Activated CD4-positive, alpha-beta memory T cell treated with anti-CD3 and anti-CD28 coated beads for 36 hours (primary cell): ENCODE data around the gene ST6GALNAC3. TPM values are rescaled to one million over a fixed set of nuclear protein-coding genes. Genes with fewer than 3 reads are reported as not detected.

Experiments used
- CTCF ChIA-PET: fragments of 350-600 bp; sonication (Branson Sonifier 250); formaldehyde crosslinking; loops from one replicate; lab custom pipeline; 2021; ENCODE audit warnings: antibody characterized with exemption, inconsistent platforms; lab: Charles Lee
- POLR2A ChIA-PET: fragments of 350-600 bp; sonication (Branson Sonifier 250); formaldehyde crosslinking; loops from one replicate; lab custom pipeline; 2021; ENCODE audit warnings: antibody characterized with exemption; lab: Charles Lee
- DNase-seq: peaks from one replicate; pipeline ENCODE4 v3.0.0-alpha.2; 2020
- H3K27ac Mint-ChIP-seq: one replicate; pipeline ENCODE4 v1.8.0; 2021; ENCODE audit warnings: mixed read lengths
- H3K27me3 Mint-ChIP-seq: one replicate; pipeline ENCODE4 v1.8.0; 2021; ENCODE audit warnings: mixed read lengths
- H3K36me3 Mint-ChIP-seq: one replicate; pipeline ENCODE4 v1.8.0; 2021; ENCODE audit warnings: mixed read lengths
- H3K4me1 Mint-ChIP-seq: one replicate; pipeline ENCODE4 v1.8.0; 2021; ENCODE audit warnings: low read depth, mixed read lengths
- H3K4me3 Mint-ChIP-seq: one replicate; pipeline ENCODE4 v1.8.0; 2021; ENCODE audit warnings: mild to moderate bottlenecking, mixed read lengths
- H3K9me3 Mint-ChIP-seq: one replicate; pipeline ENCODE4 v1.8.0; 2021; ENCODE audit warnings: mixed read lengths
- intact Hi-C: fragments of 100-400 bp; cut with micrococcal nuclease; formaldehyde crosslinking; loops from one replicate; pipeline ENCODE4 v1.15.1; 2023
- total RNA-seq, 2 experiments: library from RNA; stranded (reverse); gene quantifications; one replicate each; pipeline ENCODE4 v1.2.3, GENCODE V29; 2021

Gene ST6GALNAC3
- total RNA-seq, 2 experiments from 2014 or later = 0.26 to 0.41 TPM

GRCh38 chr1:76219366-76219818, 144.8 kb downstream of the ST6GALNAC3 start:
- no peak overlapping the region for H3K27ac Mint-ChIP-seq
- peaks cover 5% of the 10 kb centered on the region for H3K4me1 Mint-ChIP-seq
- POLR2A ChIA-PET = no interaction called here
- intact Hi-C loops = no loop called here
- CTCF ChIA-PET = no interaction called here
- peaks cover 3% of the 10 kb centered on the region for H3K27me3 Mint-ChIP-seq
- no peaks in the 10 kb centered on the region for H3K36me3 Mint-ChIP-seq
- H3K9me3 Mint-ChIP-seq = no peaks in the 10 kb centered on the region
- H3K4me3 Mint-ChIP-seq = no peak overlapping the region
- peak; percentile 13 for DNase-seq

- Mint-ChIP-seq H3K9me3 (no peaks in the 10 kb centered on the region), H3K27ac (no peak overlapping the region), H3K4me1 (peaks cover under 1% of the 10 kb centered on the region), H3K4me3 (no peak overlapping the region), H3K27me3 (no peaks in the 10 kb centered on the region), H3K36me3 (no peaks in the 10 kb centered on the region)
- ChIA-PET POLR2A (no interaction called here), CTCF (no interaction called here)
- intact Hi-C loops = no loop called here
- no peak for DNase-seq
Measured at GRCh38 chr1:76224752-76225151, 150.2 kb downstream of the ST6GALNAC3 start.

- no peaks in the 10 kb centered on the region for H3K4me1 Mint-ChIP-seq
- H3K9me3 Mint-ChIP-seq = no peaks in the 10 kb centered on the region
- ChIA-PET POLR2A (interaction anchor here (0.7 kb wide), 1 partner anchor 29 kb away, joined by 3 read pairs; no protein-coding TSS in a partner anchor), CTCF (no interaction called here)
- intact Hi-C loops = no loop called here
- no peaks in the 10 kb centered on the region for H3K27me3 Mint-ChIP-seq
- H3K36me3 Mint-ChIP-seq = no peaks in the 10 kb centered on the region
- DNase-seq = no peak
- no peak overlapping the region for H3K4me3 Mint-ChIP-seq
- H3K27ac Mint-ChIP-seq = no peak overlapping the region
Measured at GRCh38 chr1:76225526-76225925, 151.0 kb downstream of the ST6GALNAC3 start.

- H3K4me1 Mint-ChIP-seq = no peaks in the 10 kb centered on the region
- DNase-seq = no peak
- intact Hi-C loops = no loop called here
- H3K9me3 Mint-ChIP-seq = no peaks in the 10 kb centered on the region
- H3K27ac Mint-ChIP-seq = no peak overlapping the region
- no peaks in the 10 kb centered on the region for H3K27me3 Mint-ChIP-seq
- ChIA-PET CTCF (no interaction called here), POLR2A (no interaction called here)
- H3K36me3 Mint-ChIP-seq = no peaks in the 10 kb centered on the region
- no peak overlapping the region for H3K4me3 Mint-ChIP-seq
Measured at GRCh38 chr1:76227621-76228020, 153.1 kb downstream of the ST6GALNAC3 start.

- ChIA-PET CTCF (no interaction called here), POLR2A (no interaction called here)
- no peaks in the 10 kb centered on the region for H3K36me3 Mint-ChIP-seq
- DNase-seq = no peak
- no peaks in the 10 kb centered on the region for H3K4me1 Mint-ChIP-seq
- H3K27ac Mint-ChIP-seq = no peak overlapping the region
- no peaks in the 10 kb centered on the region for H3K27me3 Mint-ChIP-seq
- H3K4me3 Mint-ChIP-seq = no peak overlapping the region
- no peaks in the 10 kb centered on the region for H3K9me3 Mint-ChIP-seq
- intact Hi-C loops = no loop called here
Measured at GRCh38 chr1:76229279-76230005, 154.9 kb downstream of the ST6GALNAC3 start.

- no peaks in the 10 kb centered on the region for H3K9me3 Mint-ChIP-seq
- H3K36me3 Mint-ChIP-seq = no peaks in the 10 kb centered on the region
- H3K4me3 Mint-ChIP-seq = no peak overlapping the region
- intact Hi-C loops = no loop called here
- no peak overlapping the region for H3K27ac Mint-ChIP-seq
- no peaks in the 10 kb centered on the region for H3K27me3 Mint-ChIP-seq
- H3K4me1 Mint-ChIP-seq = no peaks in the 10 kb centered on the region
- ChIA-PET CTCF (no interaction called here), POLR2A (no interaction called here)
- no peak for DNase-seq
Measured at GRCh38 chr1:76230842-76231281, 156.3 kb downstream of the ST6GALNAC3 start.

- Mint-ChIP-seq H3K27me3 (no peaks in the 10 kb centered on the region), H3K36me3 (no peaks in the 10 kb centered on the region), H3K4me1 (no peaks in the 10 kb centered on the region), H3K27ac (no peak overlapping the region), H3K4me3 (no peak overlapping the region), H3K9me3 (no peaks in the 10 kb centered on the region)
- ChIA-PET CTCF (no interaction called here), POLR2A (no interaction called here)
- intact Hi-C loops = no loop called here
- DNase-seq = no peak
Measured at GRCh38 chr1:76231320-76231719, 156.8 kb downstream of the ST6GALNAC3 start.

GRCh38 chr1:76232666-76233065, 158.1 kb downstream of the ST6GALNAC3 start:
- H3K27me3 Mint-ChIP-seq = no peaks in the 10 kb centered on the region
- no peak overlapping the region for H3K27ac Mint-ChIP-seq
- no peaks in the 10 kb centered on the region for H3K9me3 Mint-ChIP-seq
- no peaks in the 10 kb centered on the region for H3K36me3 Mint-ChIP-seq
- no peak for DNase-seq
- H3K4me1 Mint-ChIP-seq = no peaks in the 10 kb centered on the region
- CTCF ChIA-PET = no interaction called here
- no peak overlapping the region for H3K4me3 Mint-ChIP-seq
- intact Hi-C loops = no loop called here
- POLR2A ChIA-PET = no interaction called here

- CTCF ChIA-PET = no interaction called here
Measured at GRCh38 chr1:76234061-76234460, 159.5 kb downstream of the ST6GALNAC3 start.

GRCh38 chr1:76237211-76237610, 162.7 kb downstream of the ST6GALNAC3 start:
- no peaks in the 10 kb centered on the region for H3K9me3 Mint-ChIP-seq
- ChIA-PET CTCF (no interaction called here), POLR2A (no interaction called here)
- no peak for DNase-seq
- no peaks in the 10 kb centered on the region for H3K27me3 Mint-ChIP-seq
- H3K27ac Mint-ChIP-seq = no peak overlapping the region
- H3K4me1 Mint-ChIP-seq = no peaks in the 10 kb centered on the region
- intact Hi-C loops = no loop called here
- no peak overlapping the region for H3K4me3 Mint-ChIP-seq
- no peaks in the 10 kb centered on the region for H3K36me3 Mint-ChIP-seq

More at GRCh38 chr1:76234061-76234460, 159.5 kb downstream of the ST6GALNAC3 start:
- Mint-ChIP-seq H3K9me3 (no peaks in the 10 kb centered on the region), H3K36me3 (no peaks in the 10 kb centered on the region), H3K4me3 (no peak overlapping the region), H3K4me1 (no peaks in the 10 kb centered on the region), H3K27ac (no peak overlapping the region), H3K27me3 (no peaks in the 10 kb centered on the region)
- POLR2A ChIA-PET = no interaction called here
- intact Hi-C loops = no loop called here
- DNase-seq = no peak

- no peaks in the 10 kb centered on the region for H3K4me1 Mint-ChIP-seq
- no peak overlapping the region for H3K27ac Mint-ChIP-seq
- no peak overlapping the region for H3K4me3 Mint-ChIP-seq
- intact Hi-C loops = no loop called here
- CTCF ChIA-PET = no interaction called here
- H3K9me3 Mint-ChIP-seq = peaks cover 2% of the 10 kb centered on the region
- no peaks in the 10 kb centered on the region for H3K27me3 Mint-ChIP-seq
- POLR2A ChIA-PET = no interaction called here
- DNase-seq = no peak
- no peaks in the 10 kb centered on the region for H3K36me3 Mint-ChIP-seq
Measured at GRCh38 chr1:76238094-76238628, 163.6 kb downstream of the ST6GALNAC3 start.

- DNase-seq = no peak
- Mint-ChIP-seq H3K4me3 (no peak overlapping the region), H3K36me3 (peaks cover 2% of the 10 kb centered on the region), H3K9me3 (peaks cover 8% of the 10 kb centered on the region), H3K27me3 (no peaks in the 10 kb centered on the region), H3K27ac (no peak overlapping the region), H3K4me1 (no peaks in the 10 kb centered on the region)
- intact Hi-C loops = no loop called here
- ChIA-PET POLR2A (no interaction called here), CTCF (no interaction called here)
Measured at GRCh38 chr1:76239470-76239918, 164.9 kb downstream of the ST6GALNAC3 start.

GRCh38 chr1:76240316-76240715, 165.8 kb downstream of the ST6GALNAC3 start:
- no peak overlapping the region for H3K27ac Mint-ChIP-seq
- intact Hi-C loops = no loop called here
- no peaks in the 10 kb centered on the region for H3K4me1 Mint-ChIP-seq

More at GRCh38 chr1:76240316-76240715, 165.8 kb downstream of the ST6GALNAC3 start:
- CTCF ChIA-PET = no interaction called here
- POLR2A ChIA-PET = no interaction called here
- Mint-ChIP-seq H3K9me3 (peaks cover 13% of the 10 kb centered on the region), H3K27me3 (no peaks in the 10 kb centered on the region), H3K4me3 (no peak overlapping the region), H3K36me3 (peaks cover 3% of the 10 kb centered on the region)
- no peak for DNase-seq
